ENCODE measurements around the gene PIK3R1.

PIK3R1 gene

GRCh38 chr5:68320413-68320986, 104.9 kb downstream of the PIK3R1 start:
- Histone ChIP-seq H3K9ac (ENCODE audit: low read length) (no peak overlapping the region), H4K20me1 (ENCODE audit: insufficient read depth, low read length) (no peaks in the 10 kb centered on the region)

GRCh38 chr5:68325065-68325580, 109.6 kb downstream of the PIK3R1 start:
- Histone ChIP-seq H3K27me3 (ENCODE audit: low read depth, low read length) (no peaks in the 10 kb centered on the region), H3K36me3 (replicated peaks; ENCODE audit: low read depth, low read length) (no peaks in the 10 kb centered on the region), H3K79me2 (ENCODE audit: low read length) (no peaks in the 10 kb centered on the region), H3K4me3 (ENCODE audit: low read length) (no peak overlapping the region), H3K9ac (ENCODE audit: low read length) (no peak overlapping the region), H4K20me1 (ENCODE audit: insufficient read depth, low read length) (no peaks in the 10 kb centered on the region), H3K4me2 (ENCODE audit: low read length) (no peak overlapping the region), H3K4me1 (ENCODE audit: low read length) (no peaks in the 10 kb centered on the region), H3K27ac (ENCODE audit: low read length) (no peak overlapping the region), H3K9me3 (ENCODE audit: insufficient read depth, low read length) (no peaks in the 10 kb centered on the region), H2AFZ (ENCODE audit: low read depth, low read length) (no peak overlapping the region)
- TF ChIP-seq EZH2phosphoT487 (IDR thresholded peaks at IDR 0.05; ENCODE audit: low read depth) (no peak), CTCF (IDR thresholded peaks at IDR 0.05; ENCODE audit: low read depth, low read length) (no peak)

More at GRCh38 chr5:68320413-68320986, 104.9 kb downstream of the PIK3R1 start:
- no peak overlapping the region for H3K4me2 ChIP-seq (ENCODE audit: low read length)
- no peaks in the 10 kb centered on the region for H3K27me3 ChIP-seq (ENCODE audit: low read depth, low read length)
- no peaks in the 10 kb centered on the region for H3K9me3 ChIP-seq (ENCODE audit: insufficient read depth, low read length)
- no peaks in the 10 kb centered on the region for H3K36me3 ChIP-seq (replicated peaks; ENCODE audit: low read depth, low read length)
- no peak overlapping the region for H3K27ac ChIP-seq (ENCODE audit: low read length)
- H3K79me2 ChIP-seq (ENCODE audit: low read length) = no peaks in the 10 kb centered on the region
- no peak overlapping the region for H3K4me3 ChIP-seq (ENCODE audit: low read length)
- peaks cover 9% of the 10 kb centered on the region for H3K4me1 ChIP-seq (ENCODE audit: low read length)
- TF ChIP-seq CTCF (IDR thresholded peaks at IDR 0.05; ENCODE audit: low read depth, low read length) = no peak
- no peak for TF ChIP-seq EZH2phosphoT487 (IDR thresholded peaks at IDR 0.05; ENCODE audit: low read depth)
- H2AFZ ChIP-seq (ENCODE audit: low read depth, low read length) = no peak overlapping the region

GRCh38 chr5:68329554-68330255, 114.1 kb downstream of the PIK3R1 start:
- Histone ChIP-seq H3K27ac (ENCODE audit: low read length) (no peak overlapping the region), H3K36me3 (replicated peaks; ENCODE audit: low read depth, low read length) (no peaks in the 10 kb centered on the region), H3K9ac (ENCODE audit: low read length) (no peak overlapping the region), H3K4me3 (ENCODE audit: low read length) (no peak overlapping the region), H3K4me2 (ENCODE audit: low read length) (no peak overlapping the region), H4K20me1 (ENCODE audit: insufficient read depth, low read length) (no peaks in the 10 kb centered on the region), H3K79me2 (ENCODE audit: low read length) (no peaks in the 10 kb centered on the region), H3K4me1 (ENCODE audit: low read length) (peaks cover 16% of the 10 kb centered on the region), H3K27me3 (ENCODE audit: low read depth, low read length) (no peaks in the 10 kb centered on the region), H3K9me3 (ENCODE audit: insufficient read depth, low read length) (no peaks in the 10 kb centered on the region), H2AFZ (ENCODE audit: low read depth, low read length) (no peak overlapping the region)
- TF ChIP-seq EZH2phosphoT487 (IDR thresholded peaks at IDR 0.05; ENCODE audit: low read depth) = no peak
- no peak for TF ChIP-seq CTCF (IDR thresholded peaks at IDR 0.05; ENCODE audit: low read depth, low read length)

- no peaks in the 10 kb centered on the region for H3K9me3 ChIP-seq (ENCODE audit: insufficient read depth, low read length)
- peaks cover 16% of the 10 kb centered on the region for H3K4me1 ChIP-seq (ENCODE audit: low read length)
- H3K79me2 ChIP-seq (ENCODE audit: low read length) = no peaks in the 10 kb centered on the region
- no peaks in the 10 kb centered on the region for H3K27me3 ChIP-seq (ENCODE audit: low read depth, low read length)
- H3K36me3 ChIP-seq (replicated peaks; ENCODE audit: low read depth, low read length) = no peaks in the 10 kb centered on the region
- H3K27ac ChIP-seq (ENCODE audit: low read length) = no peak overlapping the region
- H3K9ac ChIP-seq (ENCODE audit: low read length) = no peak overlapping the region
- no peaks in the 10 kb centered on the region for H4K20me1 ChIP-seq (ENCODE audit: insufficient read depth, low read length)
- no peak overlapping the region for H2AFZ ChIP-seq (ENCODE audit: low read depth, low read length)
- no peak overlapping the region for H3K4me2 ChIP-seq (ENCODE audit: low read length)
- no peak overlapping the region for H3K4me3 ChIP-seq (ENCODE audit: low read length)
- no peak for TF ChIP-seq CTCF (IDR thresholded peaks at IDR 0.05; ENCODE audit: low read depth, low read length)
- no peak for TF ChIP-seq EZH2phosphoT487 (IDR thresholded peaks at IDR 0.05; ENCODE audit: low read depth)
Measured at GRCh38 chr5:68330574-68330973, 115.0 kb downstream of the PIK3R1 start.
